DOHH2 (cell line): ENCODE data around the gene ASB13.

Source experiments
- H3F3A ChIP-seq: fragments of 200-600 bp; sonication (generic), shearing (Covaris generic); 2 replicates; pipeline ENCODE4 v1.6.0; 2016; ENCODE audit warnings: antibody characterized with exemption, mild to moderate bottlenecking; ENCODE audit not compliant: control insufficient read depth, insufficient read depth
- H3K27ac ChIP-seq: fragments of 200-600 bp; sonication (generic); 2 replicates; pipeline ENCODE4 v1.5.1; 2014; ENCODE audit warnings: low read depth, mild to moderate bottlenecking, low read length, moderate library complexity
- H3K27me3 ChIP-seq: fragments of 200-600 bp; sonication (generic); 2 replicates; pipeline ENCODE4 v1.6.1; 2014; ENCODE audit warnings: mild to moderate bottlenecking, low read length, mixed read lengths; ENCODE audit not compliant: control insufficient read depth
- H3K36me3 ChIP-seq: fragments of 200-600 bp; sonication (generic); 2 replicates; pipeline ENCODE4 v1.6.1; 2014; ENCODE audit warnings: mild to moderate bottlenecking, low read length, moderate library complexity, mixed read lengths; ENCODE audit not compliant: control insufficient read depth
- H3K4me1 ChIP-seq: fragments of 200-600 bp; sonication (generic); 2 replicates; pipeline ENCODE4 v1.6.1; 2014; ENCODE audit warnings: mild to moderate bottlenecking, low read length, mixed read lengths; ENCODE audit not compliant: control insufficient read depth
- H3K4me2 ChIP-seq: fragments of 200-600 bp; sonication (generic); 2 replicates; pipeline ENCODE4 v1.6.0; 2014; ENCODE audit warnings: mild to moderate bottlenecking, low read length, moderate library complexity
- H3K4me3 ChIP-seq: fragments of 200-600 bp; sonication (generic); 2 replicates; pipeline ENCODE4 v1.5.1; 2014; ENCODE audit warnings: mild to moderate bottlenecking, low read length, mixed read lengths
- H3K79me2 ChIP-seq: fragments of 200-600 bp; sonication (generic); 2 replicates; pipeline ENCODE4 v1.6.1; 2014; ENCODE audit warnings: mild to moderate bottlenecking, low read length, mixed read lengths; ENCODE audit not compliant: control insufficient read depth
- H3K9me2 ChIP-seq: fragments of 200-600 bp; sonication (generic); replicated peaks from 2 replicates; pipeline ENCODE4 v1.6.1; 2014; ENCODE audit warnings: mild to moderate bottlenecking, low read length, mixed read lengths; ENCODE audit not compliant: control insufficient read depth
- H3K9me3 ChIP-seq: fragments of 200-600 bp; sonication (generic); 2 replicates; pipeline ENCODE4 v1.6.1; 2014; ENCODE audit warnings: antibody characterized with exemption, low read length, mixed read lengths; ENCODE audit not compliant: control insufficient read depth, insufficient read depth
- H4K20me1 ChIP-seq: fragments of 200-600 bp; sonication (generic); 2 replicates; pipeline ENCODE4 v1.6.0; 2014; ENCODE audit warnings: low read depth, mild to moderate bottlenecking, antibody characterized with exemption, low read length, moderate library complexity; ENCODE audit not compliant: control insufficient read depth, insufficient read depth
- EZH2phosphoT487 ChIP-seq: fragments of 200-600 bp; sonication (generic); IDR thresholded peaks from 2 replicates; pipeline ENCODE4 v1.6.1; 2017; ENCODE audit warnings: borderline replicate concordance, mild to moderate bottlenecking, antibody characterized with exemption, low read length, moderate library complexity, mixed read lengths
- TF ChIP-seq, protein P1 (sequence below): fragments of 200-600 bp; sonication (generic); IDR thresholded peaks from one replicate; pipeline ENCODE4 v1.5.1; 2014; ENCODE audit warnings: antibody characterized with exemption, mild to moderate bottlenecking, low read depth, low read length; ENCODE audit not compliant: poor library complexity, severe bottlenecking

The ASB13 gene

DNA sequence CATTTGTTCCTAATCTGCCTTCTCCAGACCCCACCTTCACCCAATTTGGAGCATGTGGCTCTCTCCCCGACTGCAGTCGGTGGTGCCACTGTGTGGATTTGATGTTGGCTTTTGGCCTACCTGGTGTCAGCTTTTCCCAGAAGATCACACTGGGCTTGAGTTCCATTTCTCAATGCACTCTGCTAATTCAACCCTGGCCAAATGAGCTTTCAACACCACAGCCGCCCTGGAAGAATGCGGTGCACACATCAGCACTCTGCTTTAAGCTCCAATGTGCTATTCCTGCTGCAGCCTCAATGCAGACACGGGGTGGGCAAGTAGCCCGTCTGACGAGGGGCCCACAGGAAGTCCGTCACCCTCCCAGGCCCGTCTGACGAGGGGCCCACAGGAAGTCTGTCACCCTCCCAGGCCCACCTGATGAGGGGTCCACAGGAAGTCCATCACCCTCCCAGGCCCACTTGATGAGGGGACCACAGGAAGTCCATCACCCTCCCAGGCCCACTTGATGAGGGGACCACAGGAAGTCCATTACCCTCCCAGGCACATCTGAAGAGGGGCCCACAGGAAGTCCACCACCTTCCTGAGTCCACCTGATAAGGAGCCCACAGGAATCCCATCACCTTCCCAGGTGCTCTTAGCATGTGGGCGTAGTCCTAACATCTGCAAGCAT, 64.4 kb downstream of the ASB13 start:
- peaks cover 5% of the 10 kb centered on the region; the same call in 1 of the 2 replicates for H3K4me1 ChIP-seq
- TF ChIP-seq EZH2phosphoT487: no peak
- TF ChIP-seq, protein P1, sequence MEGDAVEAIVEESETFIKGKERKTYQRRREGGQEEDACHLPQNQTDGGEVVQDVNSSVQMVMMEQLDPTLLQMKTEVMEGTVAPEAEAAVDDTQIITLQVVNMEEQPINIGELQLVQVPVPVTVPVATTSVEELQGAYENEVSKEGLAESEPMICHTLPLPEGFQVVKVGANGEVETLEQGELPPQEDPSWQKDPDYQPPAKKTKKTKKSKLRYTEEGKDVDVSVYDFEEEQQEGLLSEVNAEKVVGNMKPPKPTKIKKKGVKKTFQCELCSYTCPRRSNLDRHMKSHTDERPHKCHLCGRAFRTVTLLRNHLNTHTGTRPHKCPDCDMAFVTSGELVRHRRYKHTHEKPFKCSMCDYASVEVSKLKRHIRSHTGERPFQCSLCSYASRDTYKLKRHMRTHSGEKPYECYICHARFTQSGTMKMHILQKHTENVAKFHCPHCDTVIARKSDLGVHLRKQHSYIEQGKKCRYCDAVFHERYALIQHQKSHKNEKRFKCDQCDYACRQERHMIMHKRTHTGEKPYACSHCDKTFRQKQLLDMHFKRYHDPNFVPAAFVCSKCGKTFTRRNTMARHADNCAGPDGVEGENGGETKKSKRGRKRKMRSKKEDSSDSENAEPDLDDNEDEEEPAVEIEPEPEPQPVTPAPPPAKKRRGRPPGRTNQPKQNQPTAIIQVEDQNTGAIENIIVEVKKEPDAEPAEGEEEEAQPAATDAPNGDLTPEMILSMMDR: no peak

DNA sequence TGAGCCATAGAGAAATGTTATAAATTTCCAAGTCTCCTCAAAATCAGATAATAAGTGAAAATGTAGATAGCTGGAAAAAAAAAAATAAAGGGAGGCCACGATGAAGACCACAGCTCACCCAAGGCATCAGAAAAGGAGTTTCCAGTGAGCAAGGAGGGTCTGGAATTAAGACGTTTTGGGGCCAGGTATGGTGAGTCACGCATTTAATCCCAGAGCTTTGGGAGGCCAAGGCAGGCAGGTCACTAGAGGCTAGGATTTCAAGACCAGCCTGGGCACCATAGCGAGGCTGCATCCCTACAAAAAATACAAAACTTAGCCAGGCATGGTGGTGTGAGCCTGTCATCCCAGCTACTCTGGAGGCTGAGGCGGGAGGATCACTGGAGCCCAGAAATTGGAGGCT, 65.5 kb downstream of the ASB13 start:
- TF ChIP-seq, protein P1: no peak
- no peak for TF ChIP-seq EZH2phosphoT487
- no peak overlapping the region for H3K4me3 ChIP-seq
- peaks cover 5% of the 10 kb centered on the region; the same call in 1 of the 2 replicates for H3K4me1 ChIP-seq
- no peaks in the 10 kb centered on the region for H3K36me3 ChIP-seq
- H3K27ac ChIP-seq: no peak overlapping the region
- no peaks in the 10 kb centered on the region for H3F3A ChIP-seq
- no peaks in the 10 kb centered on the region for H3K9me2 ChIP-seq
- no peak overlapping the region for H3K4me2 ChIP-seq
- no peaks in the 10 kb centered on the region; the same call in 1 of the 2 replicates for H3K27me3 ChIP-seq
- no peaks in the 10 kb centered on the region for H4K20me1 ChIP-seq
- H3K79me2 ChIP-seq: no peaks in the 10 kb centered on the region
- H3K9me3 ChIP-seq: no peaks in the 10 kb centered on the region

More for the DNA sequence above, 64.4 kb downstream of the ASB13 start:
- H3K9me3 ChIP-seq: no peaks in the 10 kb centered on the region
- H3K4me2 ChIP-seq: no peak overlapping the region
- H3K4me3 ChIP-seq: no peak overlapping the region
- no peaks in the 10 kb centered on the region for H3F3A ChIP-seq
- no peaks in the 10 kb centered on the region for H4K20me1 ChIP-seq
- no peaks in the 10 kb centered on the region for H3K79me2 ChIP-seq
- no peak overlapping the region for H3K27ac ChIP-seq
- no peaks in the 10 kb centered on the region for H3K36me3 ChIP-seq
- H3K9me2 ChIP-seq: no peaks in the 10 kb centered on the region
- peaks cover 4% of the 10 kb centered on the region; the same call in 1 of the 2 replicates for H3K27me3 ChIP-seq

DNA sequence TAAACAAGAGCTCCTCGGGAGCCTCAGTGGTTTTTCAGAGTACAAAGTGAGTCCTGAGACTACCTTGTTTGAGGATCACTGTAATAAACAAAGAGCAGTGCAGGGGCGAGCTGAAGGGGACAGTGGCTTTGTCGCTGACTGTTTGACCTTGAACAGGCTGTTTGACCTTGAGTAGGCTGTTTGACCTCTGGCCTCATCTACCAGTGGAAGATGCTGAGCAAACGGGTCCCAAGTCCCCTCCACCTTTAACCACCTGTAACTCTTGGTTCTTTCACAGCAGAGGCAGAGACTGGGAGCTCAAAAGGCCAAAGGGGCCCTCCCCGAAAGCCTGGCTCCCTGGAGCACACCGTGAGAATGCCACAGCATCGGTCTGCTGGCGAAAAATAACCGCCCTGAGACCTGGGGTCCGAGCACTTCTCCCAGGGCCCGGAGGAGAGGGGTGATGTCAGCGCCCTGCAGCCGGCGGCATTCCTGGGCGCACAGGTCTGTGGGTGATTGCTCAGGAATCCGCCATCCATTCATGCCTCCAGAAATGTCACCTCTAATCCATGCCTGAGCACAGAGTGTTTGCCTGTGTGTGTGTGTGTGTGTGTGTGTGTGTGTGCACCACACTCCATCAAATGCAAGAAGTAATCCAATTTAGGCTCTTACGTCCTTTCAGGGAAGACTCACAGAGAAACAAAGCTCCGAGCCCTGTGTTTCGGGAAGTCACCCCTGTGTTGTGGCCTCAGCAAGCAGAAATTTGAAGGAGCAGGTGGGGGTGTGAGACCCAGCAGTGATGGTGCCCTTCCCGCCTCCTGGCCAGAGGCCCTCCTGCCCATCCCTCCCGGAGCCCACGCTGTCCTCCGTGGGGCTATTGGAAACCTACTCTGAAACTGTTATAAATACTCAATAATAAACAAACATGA, 66.5 kb downstream of the ASB13 start:
- Histone ChIP-seq H3F3A (no peaks in the 10 kb centered on the region), H3K9me2 (no peaks in the 10 kb centered on the region), H3K4me1 (peaks cover 6% of the 10 kb centered on the region), H3K27ac (no peak overlapping the region), H3K4me3 (no peak overlapping the region), H3K79me2 (no peaks in the 10 kb centered on the region), H3K36me3 (no peaks in the 10 kb centered on the region), H3K9me3 (no peaks in the 10 kb centered on the region), H4K20me1 (no peaks in the 10 kb centered on the region), H3K27me3 (peaks cover 4% of the 10 kb centered on the region; the same call in 1 of the 2 replicates), H3K4me2 (no peak overlapping the region)
- TF ChIP-seq EZH2phosphoT487: no peak
- TF ChIP-seq, protein P1: no peak
